K562 (cell line): Measurements from ENCODE around the gene MFAP1. TPM values are rescaled to one million over a fixed set of nuclear protein-coding genes. Genes with fewer than 3 reads are reported as not detected.
A peak's percentile ranks its signal among the peaks of the same experiment; 100 is the strongest.

Experiments used
- ATAC-seq: fragments of 200-7000 bp; cut with Tn5 transposase; 3 replicates; pipeline ENCODE4 v1.9.1; 2020; ENCODE audit warnings: moderate library complexity
- BruUV-seq: library from RNA; stranded (reverse); fragments of 400-500 nt; replicated peaks from 2 replicates; lab custom pipeline; 2021; lab: Mats Ljungman, UMichigan
- CTCF ChIA-PET: fragments of 300-600 bp; formaldehyde crosslinking; extraction: SDS; loops from one replicate; lab custom pipeline; 2021; ENCODE audit warnings: low intra/inter-chr PET ratio; lab: Yijun Ruan, JAX
- POLR2A ChIA-PET: fragments of 300-600, 350-650 bp; sonication (Branson Sonifier 250); formaldehyde crosslinking; extraction: SDS; loops from one replicate; lab custom pipeline; 2021; ENCODE audit warnings: antibody characterized with exemption, inconsistent platforms; lab: Yijun Ruan, JAX
- DNase-seq, 4 experiments: peaks; one replicate each; pipeline versions ENCODE4 v3.0.0 to v3.0.0-alpha.2; 2011 to 2018; ENCODE audit warnings: low spot score in 3 of 4, mixed read lengths in 3 of 4; ENCODE audit errors: extremely low read depth in 1 of 4
- FAIRE-seq: peaks from 2 replicates; lab custom pipeline; 2011; peaks lifted over from hg19 to GRCh38; lab: Jason Lieb, UNC
- H2AFZ ChIP-seq: 2 replicates; pipeline ENCODE4 v1.6.0; 2011; ENCODE audit warnings: low read depth, low read length, control low read depth, inconsistent platforms
- H3K27ac ChIP-seq: fragments of 200-600 bp; 3 replicates; pipeline ENCODE4 v1.8.0; 2011; ENCODE audit warnings: low read depth, mild to moderate bottlenecking, control low read depth, inconsistent platforms, low read length, moderate library complexity, mixed read lengths; ENCODE audit errors: extremely low read depth
- H3K27me3 ChIP-seq, 2 experiments: fragments of 300-600 bp in 1 of 2; 2 replicates in 1 of 2; 3 replicates in 1 of 2; pipeline versions ENCODE4 v1.6.0 to v1.8.0; 2011; ENCODE audit warnings: inconsistent platforms in 2 of 2, low read length in 2 of 2, mild to moderate bottlenecking in 1 of 2, mixed read lengths in 1 of 2, moderate library complexity in 1 of 2; ENCODE audit not compliant: control insufficient read depth in 2 of 2, insufficient read depth in 2 of 2
- H3K36me3 ChIP-seq: fragments of 300-600 bp; 3 replicates; pipeline ENCODE4 v1.8.0; 2011; ENCODE audit warnings: mild to moderate bottlenecking, low read length, inconsistent platforms; ENCODE audit not compliant: control insufficient read depth, insufficient read depth
- H3K4me1 ChIP-seq, 2 experiments: fragments of 200-600 bp in 1 of 2; replicated peaks in 1 of 2; 2 replicates in 1 of 2; 3 replicates in 1 of 2; pipeline versions ENCODE4 v1.5.1 to v1.8.0; 2011; ENCODE audit warnings: inconsistent platforms in 2 of 2, low read length in 2 of 2, mild to moderate bottlenecking in 1 of 2, mixed read lengths in 1 of 2, moderate library complexity in 1 of 2; ENCODE audit not compliant: control insufficient read depth in 2 of 2, insufficient read depth in 2 of 2
- H3K4me2 ChIP-seq: 2 replicates; pipeline ENCODE4 v1.6.1; 2011; ENCODE audit warnings: low read length, control low read depth, inconsistent platforms, mixed read lengths; ENCODE audit not compliant: insufficient read depth
- H3K4me3 ChIP-seq: fragments of 200-600 bp; sonication (generic), shearing (Covaris generic); 2 replicates; pipeline ENCODE4 v1.5.1; 2016; ENCODE audit warnings: control low read depth, inconsistent platforms
- H3K79me2 ChIP-seq: fragments of 200-600 bp; 3 replicates; pipeline ENCODE4 v1.8.0; 2011; ENCODE audit warnings: low read length, inconsistent platforms; ENCODE audit not compliant: control insufficient read depth, insufficient read depth
- H3K9ac ChIP-seq, 2 experiments: 2 replicates each; pipeline versions ENCODE4 v1.6.0 to v1.6.1; 2011; ENCODE audit warnings: low read depth in 2 of 2, low read length in 2 of 2, control low read depth in 1 of 2, inconsistent platforms in 1 of 2, mild to moderate bottlenecking in 1 of 2, mixed read lengths in 1 of 2; ENCODE audit not compliant: insufficient read depth in 1 of 2
- H3K9me1 ChIP-seq: one replicate; pipeline ENCODE4 v1.6.0; 2011; ENCODE audit warnings: inconsistent platforms, mild to moderate bottlenecking, low read length, moderate library complexity; ENCODE audit not compliant: control insufficient read depth, insufficient read depth
- H3K9me3 ChIP-seq: replicated peaks from 2 replicates; pipeline ENCODE4 v1.5.1; 2011; ENCODE audit warnings: low read depth, low read length, inconsistent platforms; ENCODE audit not compliant: control insufficient read depth, insufficient read depth
- H4K20me1 ChIP-seq: replicated peaks from 2 replicates; pipeline ENCODE4 v1.6.1; 2011; ENCODE audit warnings: low read length, inconsistent platforms, mixed read lengths; ENCODE audit not compliant: control insufficient read depth, insufficient read depth
- ATF3 ChIP-seq, 2 experiments: fragments of 450-650 bp in 1 of 2; sonication (generic) in 1 of 2; formaldehyde crosslinking in 1 of 2; IDR thresholded peaks in 1 of 2; conservative IDR thresholded peaks in 1 of 2; 2 replicates each; pipeline versions ENCODE4 v1.6.1 to v1.8.1; 2016 to 2023; ENCODE audit warnings: mild to moderate bottlenecking in 2 of 2, moderate library complexity in 2 of 2, inconsistent platforms in 1 of 2, missing genetic modification reagents in 1 of 2
- KAT7 ChIP-seq: sonication (generic); formaldehyde crosslinking; IDR thresholded peaks from 2 replicates; pipeline ENCODE4 v1.8.0; 2022; ENCODE audit warnings: missing genetic modification reagents, mild to moderate bottlenecking, borderline replicate concordance
- SLC30A9 ChIP-seq: fragments of 250-450 bp; sonication (Bioruptor Pico); IDR thresholded peaks from 2 replicates; pipeline ENCODE4 v1.8.0; 2022; ENCODE audit warnings: mild to moderate bottlenecking, moderate library complexity
- TCFL5 ChIP-seq: fragments of 250-450 bp; sonication (Bioruptor Pico); conservative IDR thresholded peaks from 2 replicates; pipeline ENCODE4 v1.6.1; 2021; ENCODE audit warnings: mild to moderate bottlenecking, moderate library complexity, matching md5 sums
- ZNF316 ChIP-seq: fragments of 450-650 bp; IDR thresholded peaks from 2 replicates; pipeline ENCODE4 v1.6.1; 2016
- WGBS: fragments of 100-300 bp; shearing (Covaris generic); methylation state at CpG from one replicate; pipeline ENCODE4 v1.1.6; 2016; ENCODE audit warnings: low coverage, mixed read lengths; ENCODE audit not compliant: insufficient coverage; ENCODE audit errors: missing lambda C conversion rate; 5-methylcytosine and 5-hydroxymethylcytosine counted together
- in situ Hi-C: fragments of 300-500 bp; cut with MboI; formaldehyde crosslinking; loops from 4 replicates; pipeline ENCODE4 v1.15.0; 2018; ENCODE audit warnings: inconsistent platforms, mixed read lengths
- intact Hi-C: fragments of 100-400 bp; cut with micrococcal nuclease; formaldehyde crosslinking; loops from 2 replicates; pipeline ENCODE4 v1.14.2; 2022
- polyA plus RNA-seq, 8 experiments: library from polyadenylated mRNA; depleted of rRNA in 4 of 8; stranded (reverse) in 5 of 8; unstranded in 3 of 8; fragments of >200 nt; fragmentation: Nextera tagmentation in 2 of 8; fragmentation: Illumina TruSeq in 1 of 8; extraction: Ambion mirVana in 2 of 8; extraction: Trizol in 1 of 8; gene quantifications; 2 replicates each; pipeline versions ENCODE4 v1.2.1 to v1.2.3, GENCODE V29; 2011 to 2014; ENCODE audit warnings: inconsistent platforms in 1 of 8, missing spikeins in 1 of 8
- total RNA-seq, 7 experiments: library from RNA; depleted of rRNA in 6 of 7; stranded (reverse); fragments of >200 nt in 6 of 7; fragmentation: Illumina TruSeq in 2 of 7; extraction: Trizol in 2 of 7; gene quantifications; 2 replicates each; pipeline versions ENCODE4 v1.2.1 to v1.2.3, GENCODE V29; 2011 to 2021; ENCODE audit warnings: low replicate concordance in 1 of 7

Gene MFAP1
- total and polyA plus RNA-seq, 9 of the 15 experiments (the other 6 are each of a cell fraction or from before 2014, with no cell fraction given) = 34.9 to 64.1 (median 48.2) TPM

GRCh38 chr15:43772624-43773023, 51.9 kb downstream of the MFAP1 start:
- no TSS peak for BruUV-seq
- CTCF ChIA-PET = no interaction called here
- intact Hi-C loops = no loop called here

GRCh38 chr15:43771816-43772215, 52.7 kb downstream of the MFAP1 start:
- FAIRE-seq (no peak), ATAC-seq (no peak), DNase-seq (no peak)
- TF ChIP-seq ZNF316 (peak; percentile 5; the same call in 1 of the 2 replicates), KAT7 (CRISPR knock-in tag) (no peak), SLC30A9 (CRISPR knock-in tag) (no peak)
- H4K20me1 ChIP-seq = no peaks in the 10 kb centered on the region; the same call in 1 of the 2 replicates
- POLR2A ChIA-PET = interaction anchor here (1.0 to 1.1 kb wide), 2 partner anchors 9 to 24 kb away, joined by 3 read pairs; no protein-coding TSS in a partner anchor
- H3K9me3 ChIP-seq = no peaks in the 10 kb centered on the region
- H3K9me1 ChIP-seq = no peaks in the 10 kb centered on the region
- no peak overlapping the region for H3K4me2 ChIP-seq
- peaks cover 2 to 10% of the 10 kb centered on the region in 2 experiments; a peak in 4 of 5 replicates for H3K4me1 ChIP-seq
- CTCF ChIA-PET = no interaction called here
- in situ Hi-C loops = no loop called here
- intact Hi-C loops = no loop called here
- no peak overlapping the region for H3K27ac ChIP-seq
- H3K27me3 ChIP-seq = no peaks in the 10 kb centered on the region
- peaks cover 72% of the 10 kb centered on the region for H3K36me3 ChIP-seq
- no peaks in the 10 kb centered on the region for H3K79me2 ChIP-seq
- H3K4me3 ChIP-seq = no peak overlapping the region
- H2AFZ ChIP-seq = no peak overlapping the region
- no peak overlapping the region for H3K9ac ChIP-seq
- BruUV-seq = no TSS peak
- 87% methylated on average over 2 of the region's 2 CpGs for WGBS

More at GRCh38 chr15:43772624-43773023, 51.9 kb downstream of the MFAP1 start:
- DNase-seq (no peak), ATAC-seq (no peak), FAIRE-seq (no peak)
- Histone ChIP-seq H3K4me1 (peaks cover 2 to 16% of the 10 kb centered on the region in 2 experiments; a peak in 4 of 5 replicates), H3K9me1 (no peaks in the 10 kb centered on the region), H3K27me3 (no peaks in the 10 kb centered on the region), H3K79me2 (no peaks in the 10 kb centered on the region), H3K9ac (no peak overlapping the region), H3K36me3 (peaks cover 63% of the 10 kb centered on the region), H3K9me3 (no peaks in the 10 kb centered on the region), H4K20me1 (no peaks in the 10 kb centered on the region; the same call in 1 of the 2 replicates), H3K27ac (no peak overlapping the region), H2AFZ (no peak overlapping the region), H3K4me3 (no peak overlapping the region), H3K4me2 (no peak overlapping the region)
- POLR2A ChIA-PET = interaction anchor here (0.6 to 1.1 kb wide), 5 partner anchors 8 to 23 kb away, joined by 3 to 4 read pairs (median 3); no protein-coding TSS in a partner anchor
- in situ Hi-C loops = no loop called here
- TF ChIP-seq TCFL5 (CRISPR knock-in tag) (no peak), ATF3 (IDR thresholded peaks at IDR 0.05) (peak; percentile 42), ATF3 (CRISPR knock-in tag; conservative IDR thresholded peaks at IDR 0.05) (no peak)
